ENCODE data around the gene MAPK7. TPM values are rescaled to one million over a fixed set of nuclear protein-coding genes. Genes with fewer than 3 reads are reported as not detected.
A peak's percentile ranks its signal among the peaks of the same experiment; 100 is the strongest.

The MAPK7 gene
- total RNA-seq, 1 donor from 2014 or later, result 25.1 TPM

DNA sequence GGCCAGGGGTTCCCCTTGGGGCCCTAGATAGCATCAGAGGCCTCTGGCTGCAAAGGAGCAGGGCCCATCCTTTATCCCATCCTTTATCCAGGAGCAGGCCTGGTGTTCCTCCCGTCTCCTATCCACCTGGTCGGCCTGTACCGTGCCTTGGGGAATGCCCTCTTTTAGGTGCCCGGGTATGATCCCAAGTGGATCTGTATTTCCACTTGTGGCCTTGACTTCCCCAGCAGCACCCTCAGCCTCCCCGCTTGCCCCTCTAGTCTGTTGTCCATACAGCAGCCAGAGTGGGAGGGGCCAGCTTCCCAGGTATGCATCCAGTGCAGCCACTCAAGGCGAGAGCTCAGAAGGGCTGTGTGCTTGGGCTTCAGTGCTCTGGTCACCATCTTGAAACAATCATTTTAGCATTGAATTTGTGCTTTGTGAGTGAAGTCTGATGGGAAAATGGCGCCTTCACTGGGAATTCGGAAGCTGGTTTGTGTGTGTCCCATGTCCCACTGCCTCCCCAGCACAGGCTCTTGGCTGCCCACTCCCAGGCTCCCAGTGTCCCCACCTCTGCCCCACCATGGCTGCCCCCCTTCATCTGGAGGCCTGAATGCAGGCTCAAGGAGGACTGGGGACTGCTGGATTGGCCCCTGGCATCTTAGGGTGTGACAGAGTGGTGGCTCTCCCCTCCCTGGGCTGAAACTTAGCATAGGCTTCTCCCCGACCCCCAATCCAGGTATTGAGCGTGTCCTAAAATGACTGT is 29.5 kb downstream of the MAPK7 start:
- no peak overlapping the region for H3K4me2 ChIP-seq (ENCODE audit: low read length)
- FAIRE-seq, result no peak
- no peak overlapping the region for H3K27ac ChIP-seq (ENCODE audit: low read depth, low read length)
- no peak for DNase-seq (ENCODE audit: low read depth)
- no peaks in the 10 kb centered on the region for H3K27me3 ChIP-seq (ENCODE audit: insufficient read depth, low read length)
- H3K27ac Mint-ChIP-seq (ENCODE audit: unreplicated experiment), result no peak overlapping the region
- H3K27me3 Mint-ChIP-seq (ENCODE audit: low read depth, unreplicated experiment), result peaks cover 10% of the 10 kb centered on the region
- peaks cover 9% of the 10 kb centered on the region for H3K4me1 Mint-ChIP-seq (ENCODE audit: low read depth, unreplicated experiment)
- H3K36me3 Mint-ChIP-seq (ENCODE audit: low read depth, unreplicated experiment), result no peaks in the 10 kb centered on the region
- no peak overlapping the region for H3K9ac ChIP-seq (ENCODE audit: low read length)
- no peaks in the 10 kb centered on the region for H3K36me3 ChIP-seq (ENCODE audit: insufficient read depth, low read length)
- H4K20me1 ChIP-seq (ENCODE audit: insufficient read depth, low read length), result no peaks in the 10 kb centered on the region
- no peaks in the 10 kb centered on the region for H3K79me2 ChIP-seq (ENCODE audit: insufficient read depth, low read length)
- H3K9me3 Mint-ChIP-seq (ENCODE audit: unreplicated experiment), result no peaks in the 10 kb centered on the region
- TF ChIP-seq EZH2 (IDR thresholded peaks at IDR 0.05; ENCODE audit: insufficient read depth, low read length), result no peak
- TF ChIP-seq, protein P1, sequence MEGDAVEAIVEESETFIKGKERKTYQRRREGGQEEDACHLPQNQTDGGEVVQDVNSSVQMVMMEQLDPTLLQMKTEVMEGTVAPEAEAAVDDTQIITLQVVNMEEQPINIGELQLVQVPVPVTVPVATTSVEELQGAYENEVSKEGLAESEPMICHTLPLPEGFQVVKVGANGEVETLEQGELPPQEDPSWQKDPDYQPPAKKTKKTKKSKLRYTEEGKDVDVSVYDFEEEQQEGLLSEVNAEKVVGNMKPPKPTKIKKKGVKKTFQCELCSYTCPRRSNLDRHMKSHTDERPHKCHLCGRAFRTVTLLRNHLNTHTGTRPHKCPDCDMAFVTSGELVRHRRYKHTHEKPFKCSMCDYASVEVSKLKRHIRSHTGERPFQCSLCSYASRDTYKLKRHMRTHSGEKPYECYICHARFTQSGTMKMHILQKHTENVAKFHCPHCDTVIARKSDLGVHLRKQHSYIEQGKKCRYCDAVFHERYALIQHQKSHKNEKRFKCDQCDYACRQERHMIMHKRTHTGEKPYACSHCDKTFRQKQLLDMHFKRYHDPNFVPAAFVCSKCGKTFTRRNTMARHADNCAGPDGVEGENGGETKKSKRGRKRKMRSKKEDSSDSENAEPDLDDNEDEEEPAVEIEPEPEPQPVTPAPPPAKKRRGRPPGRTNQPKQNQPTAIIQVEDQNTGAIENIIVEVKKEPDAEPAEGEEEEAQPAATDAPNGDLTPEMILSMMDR (IDR thresholded peaks at IDR 0.05; ENCODE audit: insufficient read depth, low read depth, low read length), result no peak
- H3K4me3 Mint-ChIP-seq (ENCODE audit: unreplicated experiment), result no peak overlapping the region
- H3K4me3 ChIP-seq (ENCODE audit: insufficient read depth, low read depth, low read length), result no peak overlapping the region
- peaks cover 25% of the 10 kb centered on the region for H3K4me1 ChIP-seq (ENCODE audit: insufficient read depth, low read length)
- H2AFZ ChIP-seq (ENCODE audit: low read depth, low read length), result no peak overlapping the region
- H3K9me3 ChIP-seq (ENCODE audit: insufficient read depth, low read depth, low read length), result no peaks in the 10 kb centered on the region

DNA sequence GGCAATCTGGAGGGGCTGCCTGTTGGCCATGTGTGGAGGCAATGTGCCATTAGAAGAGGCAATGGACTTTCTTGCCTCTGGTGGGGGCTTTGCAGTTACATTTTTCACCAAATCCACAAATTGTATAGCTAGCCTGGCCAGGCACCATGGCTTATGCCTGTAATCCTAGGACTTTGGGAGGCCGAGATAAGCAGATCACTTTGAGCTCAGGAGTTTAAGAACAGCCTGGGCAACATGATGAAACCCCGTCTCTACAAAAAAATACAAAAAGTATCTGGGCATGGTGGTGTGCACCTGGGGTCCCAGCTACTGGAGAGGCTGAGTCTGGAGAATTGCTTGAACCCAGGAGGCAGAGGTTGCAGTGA is 30.0 kb downstream of the MAPK7 start:
- Histone ChIP-seq H3K9ac (ENCODE audit: low read length) (no peak overlapping the region), H3K4me1 (ENCODE audit: insufficient read depth, low read length) (peaks cover 25% of the 10 kb centered on the region), H3K27ac (ENCODE audit: low read depth, low read length) (no peak overlapping the region), H4K20me1 (ENCODE audit: insufficient read depth, low read length) (no peaks in the 10 kb centered on the region), H3K79me2 (ENCODE audit: insufficient read depth, low read length) (no peaks in the 10 kb centered on the region), H3K27me3 (ENCODE audit: insufficient read depth, low read length) (no peaks in the 10 kb centered on the region), H3K9me3 (ENCODE audit: insufficient read depth, low read depth, low read length) (no peaks in the 10 kb centered on the region), H2AFZ (ENCODE audit: low read depth, low read length) (no peak overlapping the region), H3K4me3 (ENCODE audit: insufficient read depth, low read depth, low read length) (no peak overlapping the region), H3K36me3 (ENCODE audit: insufficient read depth, low read length) (no peaks in the 10 kb centered on the region), H3K4me2 (ENCODE audit: low read length) (no peak overlapping the region)
- Mint-ChIP-seq H3K4me1 (ENCODE audit: low read depth, unreplicated experiment) (peaks cover 9% of the 10 kb centered on the region), H3K9me3 (ENCODE audit: unreplicated experiment) (no peaks in the 10 kb centered on the region), H3K36me3 (ENCODE audit: low read depth, unreplicated experiment) (no peaks in the 10 kb centered on the region), H3K27ac (ENCODE audit: unreplicated experiment) (no peak overlapping the region), H3K4me3 (ENCODE audit: unreplicated experiment) (no peak overlapping the region), H3K27me3 (ENCODE audit: low read depth, unreplicated experiment) (peaks cover 10% of the 10 kb centered on the region)
- no peak for DNase-seq (ENCODE audit: low read depth)
- no peak for FAIRE-seq
- TF ChIP-seq, protein P1 (IDR thresholded peaks at IDR 0.05; ENCODE audit: insufficient read depth, low read depth, low read length), result no peak
- no peak for TF ChIP-seq EZH2 (IDR thresholded peaks at IDR 0.05; ENCODE audit: insufficient read depth, low read length)

DNA sequence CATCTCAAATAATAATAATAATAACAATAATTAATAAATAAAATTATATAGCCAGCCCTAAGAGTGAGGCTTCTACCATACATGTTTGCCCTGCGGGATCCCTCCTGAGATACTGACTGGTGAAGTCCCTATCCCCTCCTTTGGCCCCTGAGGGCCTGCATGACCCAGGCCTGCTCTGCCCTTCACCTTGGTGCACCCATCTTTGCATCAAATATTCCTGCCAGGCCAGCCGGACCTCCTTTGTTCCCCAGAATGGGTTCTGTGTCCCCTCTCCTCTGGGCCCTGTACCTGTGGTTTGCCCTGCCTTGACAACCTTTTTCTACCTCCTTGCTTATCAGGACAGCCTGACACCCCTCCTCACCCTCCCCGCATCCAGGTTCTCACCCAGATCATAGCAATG is 30.8 kb downstream of the MAPK7 start:
- Mint-ChIP-seq H3K9me3 (ENCODE audit: unreplicated experiment) (no peaks in the 10 kb centered on the region), H3K4me3 (ENCODE audit: unreplicated experiment) (no peak overlapping the region), H3K36me3 (ENCODE audit: low read depth, unreplicated experiment) (no peaks in the 10 kb centered on the region), H3K27ac (ENCODE audit: unreplicated experiment) (no peak overlapping the region), H3K4me1 (ENCODE audit: low read depth, unreplicated experiment) (peaks cover 9% of the 10 kb centered on the region), H3K27me3 (ENCODE audit: low read depth, unreplicated experiment) (peaks cover 13% of the 10 kb centered on the region)
- no peak for FAIRE-seq
- H3K36me3 ChIP-seq (ENCODE audit: insufficient read depth, low read length), result no peaks in the 10 kb centered on the region
- H3K4me2 ChIP-seq (ENCODE audit: low read length), result peak overlapping the region; percentile 82
- DNase-seq (ENCODE audit: low read depth), result no peak
- peak overlapping the region; percentile 23 for H2AFZ ChIP-seq (ENCODE audit: low read depth, low read length)
- no peak overlapping the region for H3K27ac ChIP-seq (ENCODE audit: low read depth, low read length)
- no peak overlapping the region for H3K9ac ChIP-seq (ENCODE audit: low read length)
- no peaks in the 10 kb centered on the region for H3K79me2 ChIP-seq (ENCODE audit: insufficient read depth, low read length)
- H3K4me1 ChIP-seq (ENCODE audit: insufficient read depth, low read length), result peaks cover 25% of the 10 kb centered on the region
- H3K27me3 ChIP-seq (ENCODE audit: insufficient read depth, low read length), result no peaks in the 10 kb centered on the region
- no peaks in the 10 kb centered on the region for H4K20me1 ChIP-seq (ENCODE audit: insufficient read depth, low read length)
- no peak for TF ChIP-seq EZH2 (IDR thresholded peaks at IDR 0.05; ENCODE audit: insufficient read depth, low read length)
- TF ChIP-seq, protein P1 (IDR thresholded peaks at IDR 0.05; ENCODE audit: insufficient read depth, low read depth, low read length), result no peak
- H3K4me3 ChIP-seq (ENCODE audit: insufficient read depth, low read depth, low read length), result no peak overlapping the region
- H3K9me3 ChIP-seq (ENCODE audit: insufficient read depth, low read depth, low read length), result no peaks in the 10 kb centered on the region
